CD4-positive, alpha-beta T cell treated with Interleukin-10 for 1 hour (primary cell): ENCODE results near the gene STH.

Experiments used
- DNase-seq: peaks from one replicate; pipeline ENCODE4 v3.0.0-alpha.2; 2020

Gene STH

GRCh38 chr17:45968732-45969131 lies 30.3 kb upstream of the STH start:
- no peak for DNase-seq

- no peak for DNase-seq
Measured at GRCh38 chr17:45969726-45970125, 29.3 kb upstream of the STH start.

GRCh38 chr17:45970659-45971058 lies 28.4 kb upstream of the STH start:
- DNase-seq = no peak

- no peak for DNase-seq
Measured at GRCh38 chr17:45971698-45972141, 27.3 kb upstream of the STH start.

- no peak for DNase-seq
Measured at GRCh38 chr17:45972531-45972930, 26.5 kb upstream of the STH start.

GRCh38 chr17:45973099-45973780 lies 25.8 kb upstream of the STH start:
- DNase-seq = no peak

- no peak for DNase-seq
Measured at GRCh38 chr17:45973946-45974859, 24.8 kb upstream of the STH start.

GRCh38 chr17:45974916-45975630 lies 24.0 kb upstream of the STH start:
- DNase-seq = no peak

GRCh38 chr17:45975640-45976295 lies 23.3 kb upstream of the STH start:
- no peak for DNase-seq

- no peak for DNase-seq
Measured at GRCh38 chr17:45976391-45976754, 22.7 kb upstream of the STH start.

GRCh38 chr17:45976755-45977505 lies 22.1 kb upstream of the STH start:
- DNase-seq = no peak

- no peak for DNase-seq
Measured at GRCh38 chr17:45977506-45977824, 21.6 kb upstream of the STH start.

- no peak for DNase-seq
Measured at GRCh38 chr17:45977976-45978626, 20.9 kb upstream of the STH start.

GRCh38 chr17:45979137-45979536 lies 19.9 kb upstream of the STH start:
- no peak for DNase-seq

GRCh38 chr17:45980855-45981254 lies 18.2 kb upstream of the STH start:
- no peak for DNase-seq

- DNase-seq = no peak
Measured at GRCh38 chr17:45981306-45981705, 17.7 kb upstream of the STH start.

- no peak for DNase-seq
Measured at GRCh38 chr17:45982791-45983613, 16.0 kb upstream of the STH start.

GRCh38 chr17:45983614-45984310 lies 15.3 kb upstream of the STH start:
- DNase-seq = no peak

- no peak for DNase-seq
Measured at GRCh38 chr17:45984368-45984767, 14.7 kb upstream of the STH start.

GRCh38 chr17:45985447-45985846 lies 13.6 kb upstream of the STH start:
- no peak for DNase-seq
